Activated CD4-positive, CD25-positive, alpha-beta regulatory T cell treated with anti-CD3 and anti-CD28 coated beads, Interleukin-2, amount 50 U/mL, for 24 hours (primary cell): Measurements from ENCODE around the gene TENT4B.

ENCODE experiments used
- ATAC-seq, 2 donors: fragments of 150-1000 bp; cut with Tn5 transposase; one replicate each; pipeline ENCODE4 v1.10.0; 2021; ENCODE audit warnings: mild to moderate bottlenecking in 1 of 2, moderate library complexity in 1 of 2

Gene TENT4B

GRCh38 chr16:50272687-50273381 is 119.7 kb downstream of the TENT4B start:
- ATAC-seq: no peak

- ATAC-seq: no peak
These were observed 120.2 kb downstream of the TENT4B start for GRCh38 chr16:50273382-50273690.

DNA sequence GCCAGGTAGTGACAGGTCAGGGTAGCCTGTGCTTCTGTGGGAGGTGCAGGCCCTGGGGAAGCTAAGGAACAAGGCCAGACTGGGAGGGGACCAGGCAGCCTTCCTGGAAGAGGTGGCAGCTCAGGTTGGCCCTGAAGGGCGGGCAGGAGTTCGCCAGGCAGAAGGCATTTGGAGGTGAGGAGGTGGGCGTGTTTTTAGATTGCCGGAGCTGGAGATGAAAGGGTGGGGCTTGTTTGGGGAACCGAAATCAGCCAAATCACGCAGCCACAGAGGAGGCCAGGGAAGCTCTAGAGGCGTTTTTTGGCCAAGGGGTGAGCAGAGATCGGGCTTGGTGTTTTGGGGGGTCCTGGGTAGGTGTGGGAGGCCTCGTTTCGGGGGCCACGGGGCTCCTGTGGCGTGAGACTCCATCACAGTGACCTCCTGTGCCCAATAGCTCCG is 120.8 kb downstream of the TENT4B start:
- peak; percentile 25 to 28 for ATAC-seq

GRCh38 chr16:50274326-50275097 is 121.4 kb downstream of the TENT4B start:
- peak; percentile 20 to 33 for ATAC-seq

- ATAC-seq: no peak
These were observed 122.0 kb downstream of the TENT4B start for GRCh38 chr16:50275098-50275415.

DNA sequence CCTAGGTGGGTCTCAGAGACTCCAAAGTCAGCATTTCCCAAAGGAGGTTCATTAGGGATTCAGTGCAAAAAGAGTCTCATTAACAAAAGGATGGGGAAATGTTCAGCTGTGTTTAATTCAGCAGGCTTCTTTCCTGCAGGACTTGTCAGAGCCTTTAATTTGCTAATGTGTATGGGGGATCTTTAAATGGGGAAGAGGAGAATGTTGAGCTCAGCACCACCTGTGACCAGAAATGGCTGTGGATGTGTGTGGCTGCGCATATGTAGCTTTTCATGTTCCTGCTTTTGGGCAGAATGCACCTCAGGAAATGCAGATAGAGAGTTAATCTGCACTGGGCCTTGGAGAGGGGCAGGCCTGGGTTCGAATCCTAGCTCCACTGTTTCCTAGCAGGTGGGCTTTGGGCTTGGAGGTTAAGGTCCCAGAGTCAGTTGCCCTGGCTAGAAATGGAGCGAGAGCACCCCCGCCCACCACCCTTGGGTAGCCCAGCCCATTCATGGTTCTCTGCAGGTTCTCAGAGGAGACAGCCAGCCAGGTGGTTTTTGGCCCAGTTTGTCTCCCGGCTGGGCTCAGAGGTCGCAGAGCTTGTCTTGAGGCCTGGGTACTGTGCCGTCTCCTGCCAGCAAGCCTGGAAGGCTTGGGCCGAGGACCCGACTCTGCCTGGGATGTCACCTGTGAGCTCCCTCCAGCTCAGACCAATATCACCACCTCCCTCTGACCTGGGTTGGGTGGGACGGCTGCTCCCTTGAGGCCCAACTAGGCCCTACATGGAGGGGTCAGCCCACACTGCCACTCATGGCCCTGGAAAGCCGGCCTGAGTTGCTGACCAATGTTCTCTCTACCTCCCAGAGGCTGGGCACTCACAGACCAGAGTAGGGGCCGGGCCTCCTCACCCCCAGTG is 122.6 kb downstream of the TENT4B start:
- no peak for ATAC-seq

DNA sequence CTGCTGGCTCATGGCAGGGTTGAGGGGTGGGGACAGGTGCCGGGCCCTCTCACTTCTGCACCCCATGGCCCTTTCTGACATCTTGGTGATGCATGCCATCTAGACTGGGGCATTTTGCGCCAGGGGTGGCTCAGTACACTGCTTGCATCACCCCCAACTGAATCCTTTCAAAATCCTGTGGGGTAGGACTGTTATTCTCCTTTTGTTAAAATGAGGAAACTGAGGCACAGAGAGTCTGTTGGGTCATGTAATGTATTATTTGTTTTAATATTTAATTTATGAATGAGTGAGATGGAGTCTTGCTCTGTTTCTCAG is 123.2 kb downstream of the TENT4B start:
- ATAC-seq: no peak

- ATAC-seq: peak; percentile 70 to 75
These were observed 123.9 kb downstream of the TENT4B start for GRCh38 chr16:50276801-50277555.

DNA sequence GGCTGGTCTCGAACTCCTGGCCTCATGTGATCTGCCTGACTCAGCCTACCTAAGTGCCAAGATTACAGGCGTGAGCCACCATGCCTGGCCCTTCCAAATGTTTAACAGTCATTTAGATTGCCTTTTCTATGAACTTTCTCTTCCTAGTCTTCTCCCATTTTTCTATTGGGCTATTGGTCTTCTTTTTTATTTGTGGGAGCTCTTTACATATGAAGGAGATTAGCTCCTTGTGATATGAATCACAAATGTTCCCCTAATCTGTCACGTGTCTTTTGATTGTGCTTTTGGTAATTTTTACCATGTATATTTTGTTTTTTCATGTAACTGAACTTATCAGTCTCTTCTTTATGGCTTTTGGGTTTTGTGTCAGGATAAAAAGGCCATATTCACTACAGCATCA is 125.1 kb downstream of the TENT4B start:
- ATAC-seq: no peak

- ATAC-seq: no peak
These were observed 126.4 kb downstream of the TENT4B start for GRCh38 chr16:50279504-50279865.

DNA sequence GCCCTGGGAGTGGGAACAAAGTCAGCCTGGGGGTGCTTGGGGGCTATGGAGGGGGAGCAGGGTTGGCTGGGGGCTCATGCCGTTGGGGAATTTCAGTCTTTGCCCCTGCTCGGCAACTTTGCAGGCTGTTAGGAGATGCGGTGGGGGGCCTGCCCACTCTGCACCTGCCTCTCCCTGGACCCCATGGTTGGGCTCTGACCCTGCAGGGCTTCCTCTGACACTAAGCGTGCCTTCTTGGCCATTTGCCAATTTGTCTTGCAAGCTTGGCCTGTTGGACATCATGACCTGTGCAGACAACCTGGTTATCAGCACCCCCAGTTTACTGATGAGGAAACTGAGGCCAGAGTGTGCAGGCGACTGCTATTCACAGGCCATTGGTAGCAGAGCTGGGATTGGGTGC is 127.8 kb downstream of the TENT4B start:
- ATAC-seq: no peak
